Fibroblast of gingiva (primary cell): ENCODE data around the gene MAP4.

ENCODE experiments used
- DNase-seq: peaks from one replicate; pipeline ENCODE4 v3.0.0-alpha.2; 2011; ENCODE audit warnings: low read depth

Gene MAP4

GRCh38 chr3:47863391-47864128, 152.7 kb downstream of the MAP4 start:
- no peak for DNase-seq

GRCh38 chr3:47859956-47860605, 156.1 kb downstream of the MAP4 start:
- no peak for DNase-seq

GRCh38 chr3:47857151-47857550, 159.1 kb downstream of the MAP4 start:
- DNase-seq: no peak

- DNase-seq: no peak
These were observed 159.5 kb downstream of the MAP4 start for GRCh38 chr3:47856669-47857068.

GRCh38 chr3:47855461-47856383, 160.5 kb downstream of the MAP4 start:
- no peak for DNase-seq

GRCh38 chr3:47854720-47855455, 161.3 kb downstream of the MAP4 start:
- DNase-seq: no peak

GRCh38 chr3:47854267-47854666, 161.9 kb downstream of the MAP4 start:
- DNase-seq: no peak

- no peak for DNase-seq
These were observed 163.3 kb downstream of the MAP4 start for GRCh38 chr3:47852604-47853602.

- no peak for DNase-seq
These were observed 164.2 kb downstream of the MAP4 start for GRCh38 chr3:47851888-47852603.

GRCh38 chr3:47850564-47851410, 165.4 kb downstream of the MAP4 start:
- no peak for DNase-seq

- peak; percentile 29 for DNase-seq
These were observed 166.3 kb downstream of the MAP4 start for GRCh38 chr3:47849699-47850563.

GRCh38 chr3:47849186-47849698, 167.0 kb downstream of the MAP4 start:
- no peak for DNase-seq

GRCh38 chr3:47848599-47849117, 167.6 kb downstream of the MAP4 start:
- no peak for DNase-seq

- no peak for DNase-seq
These were observed 168.3 kb downstream of the MAP4 start for GRCh38 chr3:47847801-47848518.

GRCh38 chr3:47847260-47847659, 169.0 kb downstream of the MAP4 start:
- no peak for DNase-seq

GRCh38 chr3:47846880-47847248, 169.4 kb downstream of the MAP4 start:
- DNase-seq: no peak
